ENCODE measurements around the gene FNDC8. TPM values are rescaled to one million over a fixed set of nuclear protein-coding genes. Genes with fewer than 3 reads are reported as not detected.

FNDC8 gene
- not detected for total RNA-seq
- long read RNA-seq, partial matches to known transcripts, result 0 of 1 reads
- long read RNA-seq, other reads (novel, unspliced or antisense), result 1 of 1 reads

DNA sequence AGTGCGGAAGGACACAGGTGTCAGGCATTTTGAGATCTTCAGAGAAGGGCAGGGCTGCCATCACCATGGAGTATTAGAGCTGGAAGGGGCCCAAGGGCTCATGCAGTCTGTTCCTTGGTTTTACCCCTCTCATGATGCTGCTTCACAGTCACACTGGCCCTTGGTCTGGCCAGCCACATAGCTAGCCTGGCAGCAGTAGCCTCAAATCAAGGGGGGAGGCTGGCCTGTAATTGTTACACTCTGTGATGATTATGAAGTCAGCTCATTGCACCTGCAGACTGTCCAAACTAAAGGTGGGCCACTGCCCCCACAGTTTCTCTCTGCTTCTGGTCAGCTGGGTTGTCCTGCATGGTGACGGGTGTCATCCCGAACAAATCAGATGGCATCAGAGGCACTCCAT lies at the start of gene FNDC8:
TSS of gene FNDC8 (plus strand) at position 301 of the 400 bp plus-strand sequence. CDS start at position 380, 79 bp downstream.
- DNase-seq (no peak), ATAC-seq (no peak)
- intact Hi-C loops (cut with DNase I), result loop anchor here (5.0 to 10.0 kb wide), 2 partner anchors 577 to 579 kb away; no protein-coding TSS in a partner anchor

DNA sequence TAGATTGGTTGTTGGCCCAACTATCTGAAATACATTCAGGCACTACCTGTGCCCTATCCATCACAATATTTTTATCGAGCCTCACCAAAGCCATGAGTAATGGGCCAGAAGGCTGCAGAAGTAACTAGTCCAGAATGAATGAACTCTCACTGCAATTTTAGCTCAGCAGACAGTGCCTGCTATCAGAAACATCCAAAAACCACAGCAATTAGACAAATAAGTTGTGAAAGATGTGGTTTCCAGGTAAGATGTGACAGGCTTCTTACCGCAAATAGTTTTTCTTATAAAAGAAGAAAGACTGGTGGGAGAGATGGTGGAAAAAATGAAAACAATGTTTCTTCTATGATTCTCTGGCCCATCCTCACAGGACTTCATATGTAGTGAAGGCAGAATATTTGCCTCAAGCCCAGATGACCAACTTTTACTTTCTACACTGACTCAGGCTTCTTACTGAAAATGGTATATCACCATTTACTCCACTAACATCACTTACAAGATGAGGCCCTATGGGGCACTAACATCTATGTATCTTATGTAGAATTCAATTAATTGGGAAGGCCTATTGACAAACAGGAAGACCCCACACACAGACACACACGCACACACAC lies 48.1 kb upstream of the FNDC8 start:
- ATAC-seq, result no peak
- intact Hi-C loops (cut with DNase I), result no loop called here
- DNase-seq, result no peak

- intact Hi-C loops (cut with DNase I), result no loop called here
- no peak for ATAC-seq
- DNase-seq, result no peak
These were observed 47.3 kb upstream of the FNDC8 start for GRCh38 chr17:35073991-35074627.

DNA sequence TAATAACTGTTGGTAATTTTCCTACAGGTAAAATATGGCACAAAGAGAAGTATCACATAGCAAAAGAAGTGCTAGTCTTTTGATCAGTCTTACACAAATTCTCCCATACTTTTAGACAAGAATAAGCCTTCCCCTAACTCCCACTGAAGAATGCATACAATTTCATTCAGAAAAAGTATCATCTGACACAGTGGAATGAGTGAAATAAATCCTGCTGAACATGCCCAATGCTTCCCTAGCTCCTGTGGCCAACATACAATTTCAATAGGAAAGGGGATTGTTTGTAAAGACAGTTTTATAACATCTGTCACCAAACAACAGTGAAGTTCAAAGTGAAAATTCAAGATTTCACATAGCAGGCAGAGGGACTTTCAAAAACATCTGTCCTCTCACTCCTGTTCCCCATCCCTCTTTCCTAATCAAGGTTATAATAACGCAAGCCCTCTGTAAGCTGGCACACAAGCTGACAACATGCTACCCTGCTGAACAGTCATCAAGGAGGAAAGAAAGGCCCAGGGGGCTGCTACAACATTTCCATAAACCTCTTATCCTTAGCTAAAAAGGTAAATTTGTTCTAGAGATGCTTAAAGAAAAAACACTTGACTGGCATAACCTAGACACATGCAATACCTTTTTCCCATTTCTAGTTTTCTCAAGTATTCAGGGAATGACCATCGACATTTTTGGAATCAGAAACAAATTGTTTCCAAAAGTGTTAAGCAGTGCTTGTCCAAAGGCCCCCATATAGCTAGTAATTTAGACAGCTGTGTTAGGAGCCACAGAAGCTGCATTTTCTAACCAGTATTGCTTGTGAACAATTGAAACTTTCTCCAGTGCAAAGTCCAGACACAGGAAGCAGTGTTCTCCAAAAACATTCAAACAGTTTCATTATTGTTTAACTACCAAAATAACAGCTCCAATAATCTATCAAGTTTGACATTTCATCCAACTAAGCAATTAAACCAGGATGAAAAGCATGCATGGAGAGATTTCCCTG lies 46.4 kb upstream of the FNDC8 start:
- DNase-seq (no peak), ATAC-seq (no peak)
- intact Hi-C loops (cut with DNase I), result no loop called here

DNA sequence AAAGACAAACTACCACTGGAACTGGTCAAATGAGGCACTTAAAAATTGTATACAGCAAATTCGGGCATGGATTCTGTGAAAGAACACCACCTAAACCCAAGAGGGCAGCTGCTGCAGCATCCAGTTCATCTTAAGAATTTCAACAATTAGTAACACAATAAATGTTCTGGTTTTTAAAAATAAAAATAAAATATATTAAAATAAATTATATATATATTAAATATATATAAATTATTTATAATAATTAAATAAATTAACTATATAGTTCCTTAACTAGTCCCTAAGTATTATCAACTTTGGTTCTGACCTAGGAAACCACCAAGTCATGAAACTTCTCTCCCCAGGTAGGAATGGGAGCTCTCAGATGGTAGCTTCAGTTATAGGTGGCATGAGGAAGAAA lies 44.5 kb upstream of the FNDC8 start:
- intact Hi-C loops (cut with DNase I), result no loop called here
- ATAC-seq (no peak), DNase-seq (no peak)

DNA sequence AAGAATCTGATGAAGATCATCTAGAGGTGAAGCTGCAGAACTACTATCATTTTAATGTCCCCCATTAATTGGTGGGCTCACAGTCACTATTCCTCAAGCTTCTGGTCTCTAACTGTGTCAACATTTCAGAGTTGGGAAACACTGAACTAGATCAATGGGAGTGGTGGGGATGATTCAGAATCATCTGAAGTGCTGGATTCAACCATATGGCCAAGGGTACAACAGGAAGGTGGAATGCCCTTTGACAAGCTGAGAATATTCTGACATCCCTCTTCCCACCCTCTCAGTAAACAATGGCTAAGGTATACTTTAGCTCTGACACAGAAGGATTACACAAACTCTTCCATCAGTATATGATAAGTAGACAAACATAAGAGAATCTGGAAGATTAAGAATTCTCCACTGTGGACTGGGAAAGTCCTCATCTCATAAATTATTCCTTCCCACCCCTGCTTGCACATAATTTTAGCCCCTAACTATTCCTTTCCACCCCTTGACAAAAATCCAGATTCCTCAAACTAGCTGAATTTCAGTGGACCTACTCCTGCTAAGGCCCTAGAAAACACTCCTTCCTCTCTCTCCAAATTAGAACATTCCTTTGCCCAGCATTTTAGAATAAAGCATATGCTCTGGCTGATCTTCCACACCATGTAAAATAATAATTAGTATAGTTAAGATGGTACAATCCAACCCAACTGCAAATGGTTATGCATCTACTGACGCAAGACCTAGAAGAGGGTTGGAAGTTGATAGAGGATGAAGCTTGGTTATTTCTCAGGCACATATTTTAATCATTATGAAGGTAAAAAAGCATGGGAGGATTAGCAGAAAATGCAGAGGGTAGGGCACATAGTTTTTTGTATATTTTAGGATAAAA lies 41.6 kb upstream of the FNDC8 start:
- ATAC-seq (no peak), DNase-seq (no peak)
- intact Hi-C loops (cut with DNase I), result no loop called here

- intact Hi-C loops (cut with DNase I), result no loop called here
- DNase-seq (no peak), ATAC-seq (no peak)
These were observed 40.9 kb upstream of the FNDC8 start for GRCh38 chr17:35080536-35080935.

DNA sequence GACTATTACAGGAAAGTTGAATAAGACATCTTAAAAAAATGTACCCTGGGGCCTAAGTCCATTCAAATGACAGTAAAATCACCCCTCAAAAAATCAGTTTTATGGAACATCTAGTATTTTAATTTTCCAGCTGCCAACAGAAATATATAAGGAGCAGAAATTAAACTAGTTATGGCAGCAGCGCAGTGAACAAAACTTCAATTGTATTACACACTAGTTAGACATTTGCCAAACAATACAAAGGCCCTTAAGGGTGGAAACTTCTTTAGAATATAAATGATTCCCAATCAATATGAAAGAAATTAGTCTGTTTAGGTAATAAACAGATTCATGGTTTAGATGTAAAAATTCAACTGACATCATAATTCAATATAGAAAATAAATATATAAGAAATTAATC lies 39.8 kb upstream of the FNDC8 start:
- DNase-seq, result no peak
- ATAC-seq, result no peak
- intact Hi-C loops (cut with DNase I), result no loop called here

- ATAC-seq, result peak in 1 of 2 donors; percentile 66
- DNase-seq, result no peak
- intact Hi-C loops (cut with DNase I), result no loop called here
These were observed 39.2 kb upstream of the FNDC8 start for GRCh38 chr17:35082073-35082657.

DNA sequence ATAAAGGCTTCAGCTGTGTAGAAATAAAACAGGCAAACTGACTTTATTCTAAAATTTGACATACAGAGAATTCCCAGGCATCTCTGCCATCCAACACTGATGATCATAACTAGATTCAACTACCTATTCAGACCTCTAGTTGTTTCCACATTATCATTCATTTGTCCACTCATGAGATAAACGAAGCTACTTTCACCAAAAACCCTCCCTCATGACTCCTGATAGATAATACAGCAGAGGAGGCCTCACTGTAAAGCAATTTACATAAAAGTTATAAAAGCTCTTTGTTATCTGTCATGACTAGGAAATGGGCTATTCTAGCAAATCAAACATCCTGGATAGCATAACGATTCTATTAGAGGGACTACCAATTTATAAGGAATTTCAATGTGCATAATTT lies 38.3 kb upstream of the FNDC8 start:
- no peak for DNase-seq
- no peak for ATAC-seq
- intact Hi-C loops (cut with DNase I), result no loop called here

DNA sequence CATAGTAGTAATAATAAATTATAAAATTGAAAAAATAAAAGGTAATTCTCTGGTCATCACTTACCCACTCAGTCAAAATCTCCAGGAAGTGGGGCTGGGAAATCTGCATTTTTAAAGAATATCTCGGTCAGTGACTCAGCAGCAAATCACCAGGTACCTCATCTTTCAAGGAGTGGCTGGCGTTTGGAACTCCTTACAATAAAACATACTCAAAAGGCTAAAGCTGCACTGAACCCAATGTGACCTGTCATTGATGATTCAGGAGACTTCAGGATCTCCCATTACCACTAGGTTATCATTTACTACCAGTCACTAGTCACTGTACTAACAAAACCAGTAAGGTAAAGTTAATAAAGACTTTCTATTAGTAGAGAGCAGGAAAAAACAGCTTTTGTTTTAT lies 36.4 kb upstream of the FNDC8 start:
- ATAC-seq (no peak), DNase-seq (no peak)
- intact Hi-C loops (cut with DNase I), result loop anchor here in 1 of 2 donors (5.0 kb wide), 1 partner anchor 88 kb away; no protein-coding TSS in a partner anchor

GRCh38 chr17:35086164-35086563 lies 35.3 kb upstream of the FNDC8 start:
- ATAC-seq (no peak), DNase-seq (no peak)
- intact Hi-C loops (cut with DNase I), result loop anchor here in 1 of 2 donors (5.0 kb wide), 1 partner anchor 89 kb away; no protein-coding TSS in a partner anchor

GRCh38 chr17:35086931-35087573 lies 34.4 kb upstream of the FNDC8 start:
- ATAC-seq (no peak), DNase-seq (no peak)
- intact Hi-C loops (cut with DNase I), result loop anchor here in 1 of 2 donors (5.0 kb wide), 1 partner anchor 90 kb away; no protein-coding TSS in a partner anchor

GRCh38 chr17:35087731-35088355 lies 33.6 kb upstream of the FNDC8 start:
- ATAC-seq (no peak), DNase-seq (no peak)
- intact Hi-C loops (cut with DNase I), result loop anchor here in 1 of 2 donors (2.0 to 5.0 kb wide), 2 partner anchors 65 to 91 kb away; no protein-coding TSS in a partner anchor

DNA sequence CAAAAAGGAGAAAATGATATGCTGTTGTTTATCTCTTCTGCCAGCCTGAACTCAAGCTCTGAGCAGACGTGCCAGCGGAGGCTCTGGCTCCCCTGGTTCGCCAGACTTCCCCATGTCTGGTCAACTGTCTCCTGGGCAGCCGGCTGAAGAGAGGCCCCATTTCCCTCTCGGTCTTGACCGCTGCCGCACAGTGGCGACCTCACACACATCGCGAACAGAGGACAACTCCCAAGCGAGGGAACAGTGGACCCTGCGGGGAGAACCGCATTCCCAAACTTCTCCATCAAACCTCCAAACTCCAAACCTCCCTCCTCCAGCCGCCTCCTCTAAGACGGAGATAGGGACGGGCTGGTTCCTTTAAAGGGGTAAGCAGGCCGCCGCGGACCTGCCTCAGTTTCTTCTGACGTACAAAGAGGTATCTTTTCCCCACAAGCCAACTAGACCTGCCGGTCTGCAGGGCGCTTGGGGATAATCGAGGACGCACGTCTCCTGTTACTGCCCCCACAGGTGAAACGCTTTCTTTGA lies 33.0 kb upstream of the FNDC8 start:
- DNase-seq, result peak; percentile 67
- intact Hi-C loops (cut with DNase I), result loop anchor here in 1 of 2 donors (2.0 to 5.0 kb wide), 2 partner anchors 66 to 91 kb away; no protein-coding TSS in a partner anchor
- ATAC-seq, result peak; percentile 70 to 73

- intact Hi-C loops (cut with DNase I), result loop anchor here in 1 of 2 donors (2.0 to 5.0 kb wide), 2 partner anchors 66 to 92 kb away; no protein-coding TSS in a partner anchor
- ATAC-seq, result peak; percentile 98
- peak; percentile 87 for DNase-seq
These were observed 32.4 kb upstream of the FNDC8 start for GRCh38 chr17:35088881-35089585.
